DMS114 treated with DMSO at 0.1 percent for 48 hours (cell line): Measurements from ENCODE around the gene BAZ2A.
"Not testable (repeated sequence)": the region's sequence is repeated elsewhere in the genome, so short reads cannot be mapped to it uniquely, and the experiment has no call there.

Experiments used
- DNase-seq: peaks from one replicate; lab custom pipeline; 2025; ENCODE audit not compliant: unreplicated experiment; lab: John Stamatoyannopoulos, UW

The BAZ2A gene

GRCh38 chr12:56630180-56630632, at the start of gene BAZ2A:
Gene BAZ2A, minus strand, starts transcription at chr12:56630326. Its CDS starts 12,796 bp downstream, at chr12:56617530.
- peak; percentile 79 for DNase-seq

- no peak for DNase-seq
These were observed 48.7 kb upstream of the BAZ2A start for GRCh38 chr12:56678852-56679251.

GRCh38 chr12:56677680-56678079, 47.6 kb upstream of the BAZ2A start:
- DNase-seq, result no peak

- DNase-seq, result no peak
These were observed 46.9 kb upstream of the BAZ2A start for GRCh38 chr12:56676851-56677580.

- no peak for DNase-seq
These were observed 41.5 kb upstream of the BAZ2A start for GRCh38 chr12:56671608-56672007.

GRCh38 chr12:56670836-56671235, 40.7 kb upstream of the BAZ2A start:
- DNase-seq, result no peak

- no peak for DNase-seq
These were observed 38.0 kb upstream of the BAZ2A start for GRCh38 chr12:56668197-56668457.

GRCh38 chr12:56661979-56662638, 32.0 kb upstream of the BAZ2A start:
- DNase-seq, result no peak

- DNase-seq, result no peak
These were observed 31.4 kb upstream of the BAZ2A start for GRCh38 chr12:56661560-56661959.

- DNase-seq, result no peak
These were observed 28.8 kb upstream of the BAZ2A start for GRCh38 chr12:56658921-56659320.

- no peak for DNase-seq
These were observed 27.6 kb upstream of the BAZ2A start for GRCh38 chr12:56657416-56658379.

GRCh38 chr12:56653781-56654180, 23.7 kb upstream of the BAZ2A start:
- not testable (repeated sequence) for DNase-seq

GRCh38 chr12:56648023-56648422, 17.9 kb upstream of the BAZ2A start:
- not testable (repeated sequence) for DNase-seq

GRCh38 chr12:56645717-56646446, 15.8 kb upstream of the BAZ2A start, which contains the start of gene ATP5F1B:
Gene ATP5F1B, minus strand, starts transcription at chr12:56645984. Its CDS starts 21 bp downstream, at chr12:56645963.
- DNase-seq, result peak; percentile 100

- no peak for DNase-seq
These were observed 15.1 kb upstream of the BAZ2A start for GRCh38 chr12:56645201-56645716.

GRCh38 chr12:56644654-56645053, 14.5 kb upstream of the BAZ2A start:
- no peak for DNase-seq

- no peak for DNase-seq
These were observed 11.1 kb upstream of the BAZ2A start for GRCh38 chr12:56641219-56641618.

GRCh38 chr12:56637621-56638020, 7.5 kb upstream of the BAZ2A start:
- DNase-seq, result no peak

GRCh38 chr12:56636675-56637540, 6.8 kb upstream of the BAZ2A start:
- peak; percentile 98 for DNase-seq
